H9 (cell line): ENCODE data around the gene NSA2. TPM values are rescaled to one million over a fixed set of nuclear protein-coding genes. Genes with fewer than 3 reads are reported as not detected.

Experiments
- DNase-seq: peaks from one replicate; pipeline ENCODE4 v3.0.0-alpha.2; 2017
- H2AFZ ChIP-seq: one replicate; pipeline ENCODE4 v1.6.1; 2013; ENCODE audit warnings: mild to moderate bottlenecking, low read length, control low read depth, moderate library complexity
- H2AK5ac ChIP-seq: 2 replicates; pipeline ENCODE4 v1.6.1; 2013; ENCODE audit warnings: low read length, control low read depth, mixed read lengths; ENCODE audit not compliant: insufficient read length
- H2BK120ac ChIP-seq: one replicate; pipeline ENCODE4 v1.6.1; 2013; ENCODE audit warnings: low read depth, mild to moderate bottlenecking, low read length, control low read depth, inconsistent platforms; ENCODE audit not compliant: poor library complexity, severe bottlenecking
- H2BK12ac ChIP-seq: 2 replicates; pipeline ENCODE4 v1.6.1; 2013; ENCODE audit warnings: low read length, control low read depth, mixed read lengths, low read depth; ENCODE audit not compliant: insufficient read length
- H2BK15ac ChIP-seq: 2 replicates; pipeline ENCODE4 v1.6.1; 2013; ENCODE audit warnings: low read depth, low read length, control low read depth
- H2BK20ac ChIP-seq: one replicate; pipeline ENCODE4 v1.6.1; 2013; ENCODE audit warnings: low read depth, mild to moderate bottlenecking, low read length, control low read depth, inconsistent platforms; ENCODE audit not compliant: poor library complexity, severe bottlenecking
- H2BK5ac ChIP-seq: 2 replicates; pipeline ENCODE4 v1.6.1; 2013; ENCODE audit warnings: low read length, control low read depth, mixed read lengths; ENCODE audit not compliant: insufficient read length
- H3K14ac ChIP-seq: 2 replicates; pipeline ENCODE4 v1.6.1; 2013; ENCODE audit warnings: low read length, control low read depth; ENCODE audit not compliant: insufficient read depth
- H3K18ac ChIP-seq: 2 replicates; pipeline ENCODE4 v1.6.1; 2013; ENCODE audit warnings: low read depth, mild to moderate bottlenecking, mixed read lengths, low read length, control low read depth; ENCODE audit not compliant: insufficient read length
- H3K23ac ChIP-seq: 2 replicates; pipeline ENCODE4 v1.6.1; 2013; ENCODE audit warnings: low read length, control low read depth, mixed read lengths, low read depth; ENCODE audit not compliant: insufficient read length
- H3K23me2 ChIP-seq: 2 replicates; pipeline ENCODE4 v1.6.1; 2013; ENCODE audit warnings: low read depth, mild to moderate bottlenecking, mixed read lengths, low read length, control low read depth; ENCODE audit not compliant: insufficient read length, poor library complexity, severe bottlenecking
- H3K27ac ChIP-seq: 2 replicates; pipeline ENCODE4 v1.5.1; 2013; ENCODE audit warnings: low read length, control low read depth, mixed read lengths, low read depth; ENCODE audit not compliant: insufficient read length
- H3K27me3 ChIP-seq: 2 replicates; pipeline ENCODE4 v1.6.1; 2013; ENCODE audit warnings: low read length, control low read depth, inconsistent platforms; ENCODE audit not compliant: insufficient read depth
- H3K4ac ChIP-seq: 2 replicates; pipeline ENCODE4 v1.6.1; 2013; ENCODE audit warnings: low read depth, mild to moderate bottlenecking, control low read depth, inconsistent platforms, low read length, moderate library complexity
- H3K4me1 ChIP-seq: 2 replicates; pipeline ENCODE4 v1.6.1; 2013; ENCODE audit warnings: low read length, control low read depth, inconsistent platforms; ENCODE audit not compliant: insufficient read depth
- H3K4me2 ChIP-seq: 2 replicates; pipeline ENCODE4 v1.6.1; 2013; ENCODE audit warnings: low read length, control low read depth, mixed read lengths; ENCODE audit not compliant: insufficient read length, insufficient read depth
- H3K56ac ChIP-seq: 2 replicates; pipeline ENCODE4 v1.6.1; 2013; ENCODE audit warnings: low read depth, mild to moderate bottlenecking, mixed read lengths, low read length, control low read depth; ENCODE audit not compliant: insufficient read length
- H3K79me1 ChIP-seq: 2 replicates; pipeline ENCODE4 v1.6.1; 2013; ENCODE audit warnings: low read depth, mild to moderate bottlenecking, moderate library complexity, low read length, control low read depth, inconsistent platforms; ENCODE audit not compliant: insufficient read depth, poor library complexity, severe bottlenecking
- H3K79me2 ChIP-seq: 2 replicates; pipeline ENCODE4 v1.6.1; 2013; ENCODE audit warnings: low read length, control low read depth, inconsistent platforms; ENCODE audit not compliant: insufficient read depth
- H3K9ac ChIP-seq: 2 replicates; pipeline ENCODE4 v1.6.1; 2013; ENCODE audit warnings: low read length, control low read depth, mixed read lengths; ENCODE audit not compliant: insufficient read length; ENCODE audit errors: extremely low read depth
- H3K9me3 ChIP-seq: one replicate; pipeline ENCODE4 v1.6.1; 2013; ENCODE audit warnings: low read depth, low read length, inconsistent platforms; ENCODE audit not compliant: control insufficient read depth
- H3T11ph ChIP-seq: one replicate; pipeline ENCODE4 v1.6.1; 2013; ENCODE audit warnings: mild to moderate bottlenecking, low read length, control low read depth, inconsistent platforms
- H4K20me1 ChIP-seq: one replicate; pipeline ENCODE4 v1.6.1; 2013; ENCODE audit not compliant: control insufficient read depth, insufficient read length, insufficient read depth
- H4K5ac ChIP-seq: 2 replicates; pipeline ENCODE4 v1.6.1; 2013; ENCODE audit warnings: low read depth, mild to moderate bottlenecking, mixed read lengths, low read length, control low read depth; ENCODE audit not compliant: insufficient read length
- H4K8ac ChIP-seq: replicated peaks from 2 replicates; pipeline ENCODE4 v1.6.1; 2013; ENCODE audit warnings: low read length, control low read depth, mixed read lengths, low read depth; ENCODE audit not compliant: insufficient read length
- H4K91ac ChIP-seq: 2 replicates; pipeline ENCODE4 v1.6.1; 2013; ENCODE audit warnings: low read depth, mild to moderate bottlenecking, moderate library complexity, mixed read lengths, low read length, control low read depth; ENCODE audit not compliant: insufficient read length
- H3K27ac Mint-ChIP-seq, 3 experiments: 2 replicates in 2 of 3; 3 replicates in 1 of 3; pipeline ENCODE4 v1.8.0; 2020 to 2021; ENCODE audit warnings: mixed read lengths in 3 of 3, mild to moderate bottlenecking in 1 of 3, moderate library complexity in 1 of 3
- H3K27me3 Mint-ChIP-seq: 2 replicates; pipeline ENCODE4 v1.8.0; 2021; ENCODE audit warnings: low read depth, mild to moderate bottlenecking, moderate library complexity, mixed read lengths
- H3K36me3 Mint-ChIP-seq, 3 experiments: 2 replicates in 2 of 3; 3 replicates in 1 of 3; pipeline ENCODE4 v1.8.0; 2020 to 2021; ENCODE audit warnings: low read depth in 3 of 3, mixed read lengths in 3 of 3; ENCODE audit not compliant: insufficient read depth in 1 of 3
- H3K4me1 Mint-ChIP-seq, 2 experiments: 2 replicates each; pipeline ENCODE4 v1.8.0; 2020; ENCODE audit warnings: mixed read lengths in 2 of 2
- H3K4me3 Mint-ChIP-seq, 2 experiments: 2 replicates in 1 of 2; 3 replicates in 1 of 2; pipeline ENCODE4 v1.8.0; 2020 to 2021; ENCODE audit warnings: mild to moderate bottlenecking in 2 of 2, mixed read lengths in 2 of 2, moderate library complexity in 1 of 2
- H3K9me3 Mint-ChIP-seq, 2 experiments: 2 replicates in 1 of 2; 3 replicates in 1 of 2; pipeline ENCODE4 v1.8.0; 2020; ENCODE audit warnings: mild to moderate bottlenecking in 2 of 2, mixed read lengths in 2 of 2, moderate library complexity in 1 of 2
- WGBS: extraction: QIAGEN DNeasy Blood & Tissue Kit; methylation state at CpG from one replicate; pipeline ENCODE4 v1.1.7; 2013; ENCODE audit warnings: missing lambda C conversion rate, low lambda C conversion rate, mixed read lengths; ENCODE audit not compliant: insufficient read length; ENCODE audit errors: extremely low coverage; 5-methylcytosine and 5-hydroxymethylcytosine counted together
- total RNA-seq: library from RNA; stranded (reverse); gene quantifications from 2 replicates; pipeline ENCODE4 v1.2.1, GENCODE V29; 2021
- TF ChIP-seq, protein P1 (sequence below): fragments of 200-600 bp; sonication (generic); conservative IDR thresholded peaks from 3 replicates; pipeline ENCODE4 v1.8.0; 2021; ENCODE audit warnings: antibody characterized with exemption, mild to moderate bottlenecking

The NSA2 gene
- total RNA-seq, 1 experiment from 2014 or later = 72.0 TPM

GRCh38 chr5:74786851-74787250 is 19.8 kb downstream of the NSA2 start:
- no peak for DNase-seq
- Histone ChIP-seq H2BK20ac (no peak overlapping the region), H4K5ac (no peak overlapping the region), H2BK12ac (no peak overlapping the region), H3K27ac (no peak overlapping the region), H3K4me1 (no peaks in the 10 kb centered on the region), H3K27me3 (no peaks in the 10 kb centered on the region), H3K56ac (no peak overlapping the region), H3K79me2 (peaks cover 1% of the 10 kb centered on the region; the same call in 1 of the 2 replicates), H3T11ph (no peak overlapping the region), H4K8ac (no peak overlapping the region), H3K14ac (no peak overlapping the region), H4K91ac (no peak overlapping the region), H3K18ac (no peak overlapping the region), H4K20me1 (no peaks in the 10 kb centered on the region), H3K4ac (no peak overlapping the region), H3K9ac (no peak overlapping the region), H2BK5ac (no peak overlapping the region), H2BK15ac (no peak overlapping the region), H2AFZ (no peak overlapping the region), H2BK120ac (no peak overlapping the region), H3K23me2 (no peaks in the 10 kb centered on the region), H3K79me1 (no peaks in the 10 kb centered on the region), H2AK5ac (no peak overlapping the region), H3K9me3 (no peaks in the 10 kb centered on the region), H3K4me2 (no peak overlapping the region), H3K23ac (no peak overlapping the region)
- Mint-ChIP-seq H3K9me3 (no peaks in the 10 kb centered on the region), H3K4me3 (no peak overlapping the region), H3K36me3 (peaks cover 69 to 84% (median 72%) of the 10 kb centered on the region in 3 experiments), H3K27ac (0 out of 7 replicates have a peak overlapping the region, but pooled peaks of 1 of the 3 experiments have one; percentile 3), H3K4me1 (no peaks in the 10 kb centered on the region), H3K27me3 (no peaks in the 10 kb centered on the region)
- WGBS = no CpG with 5 or more reads among the region's 6 CpGs
- TF ChIP-seq, protein P1, sequence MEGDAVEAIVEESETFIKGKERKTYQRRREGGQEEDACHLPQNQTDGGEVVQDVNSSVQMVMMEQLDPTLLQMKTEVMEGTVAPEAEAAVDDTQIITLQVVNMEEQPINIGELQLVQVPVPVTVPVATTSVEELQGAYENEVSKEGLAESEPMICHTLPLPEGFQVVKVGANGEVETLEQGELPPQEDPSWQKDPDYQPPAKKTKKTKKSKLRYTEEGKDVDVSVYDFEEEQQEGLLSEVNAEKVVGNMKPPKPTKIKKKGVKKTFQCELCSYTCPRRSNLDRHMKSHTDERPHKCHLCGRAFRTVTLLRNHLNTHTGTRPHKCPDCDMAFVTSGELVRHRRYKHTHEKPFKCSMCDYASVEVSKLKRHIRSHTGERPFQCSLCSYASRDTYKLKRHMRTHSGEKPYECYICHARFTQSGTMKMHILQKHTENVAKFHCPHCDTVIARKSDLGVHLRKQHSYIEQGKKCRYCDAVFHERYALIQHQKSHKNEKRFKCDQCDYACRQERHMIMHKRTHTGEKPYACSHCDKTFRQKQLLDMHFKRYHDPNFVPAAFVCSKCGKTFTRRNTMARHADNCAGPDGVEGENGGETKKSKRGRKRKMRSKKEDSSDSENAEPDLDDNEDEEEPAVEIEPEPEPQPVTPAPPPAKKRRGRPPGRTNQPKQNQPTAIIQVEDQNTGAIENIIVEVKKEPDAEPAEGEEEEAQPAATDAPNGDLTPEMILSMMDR = 0 out of 3 replicates have a peak, but pooled peaks have one; percentile 22
